Stimulated activated CD4-positive, alpha-beta T cell treated with anti-CD3 and anti-CD28 coated beads, Interleukin-2, amount 100 ng/mL, for 4 hours (primary cell): ENCODE results near the gene NDUFC2.
"Not testable (repeated sequence)": the region's sequence is repeated elsewhere in the genome, so short reads cannot be mapped to it uniquely, and the experiment has no call there.

ENCODE experiments used
- DNase-seq: peaks from one replicate; pipeline ENCODE4 v3.0.0-alpha.2; 2020; ENCODE audit warnings: low read depth

Gene NDUFC2

GRCh38 chr11:78054971-78055370, 24.7 kb downstream of the NDUFC2 start:
- no peak for DNase-seq

- no peak for DNase-seq
Measured at GRCh38 chr11:78050964-78051831, 28.5 kb downstream of the NDUFC2 start.

GRCh38 chr11:78049348-78049747, 30.3 kb downstream of the NDUFC2 start:
- DNase-seq = no peak

- DNase-seq = no peak
Measured at GRCh38 chr11:78048561-78048960, 31.1 kb downstream of the NDUFC2 start.

GRCh38 chr11:78046486-78046854, 33.2 kb downstream of the NDUFC2 start:
- no peak for DNase-seq

GRCh38 chr11:78045851-78046485, 33.7 kb downstream of the NDUFC2 start:
- peak; percentile 58 for DNase-seq

- DNase-seq = no peak
Measured at GRCh38 chr11:78044706-78045105, 35.0 kb downstream of the NDUFC2 start.

GRCh38 chr11:78041843-78042440, 37.7 kb downstream of the NDUFC2 start:
- DNase-seq = no peak

GRCh38 chr11:78041380-78041719, 38.3 kb downstream of the NDUFC2 start:
- DNase-seq = not testable (repeated sequence)

GRCh38 chr11:78040691-78041379, 38.8 kb downstream of the NDUFC2 start:
- no peak for DNase-seq

- no peak for DNase-seq
Measured at GRCh38 chr11:78039919-78040671, 39.6 kb downstream of the NDUFC2 start.

GRCh38 chr11:78039391-78039918, 40.2 kb downstream of the NDUFC2 start:
- no peak for DNase-seq

GRCh38 chr11:78038697-78039313, 40.9 kb downstream of the NDUFC2 start:
- DNase-seq = no peak

GRCh38 chr11:78037825-78038620, 41.6 kb downstream of the NDUFC2 start:
- DNase-seq = no peak

GRCh38 chr11:78037056-78037455, 42.6 kb downstream of the NDUFC2 start:
- DNase-seq = no peak

- DNase-seq = no peak
Measured at GRCh38 chr11:78036313-78036712, 43.3 kb downstream of the NDUFC2 start.

- no peak for DNase-seq
Measured at GRCh38 chr11:78034623-78035022, 45.0 kb downstream of the NDUFC2 start.

- no peak for DNase-seq
Measured at GRCh38 chr11:78033040-78033439, 46.6 kb downstream of the NDUFC2 start.

GRCh38 chr11:78032090-78032489, 47.6 kb downstream of the NDUFC2 start:
- no peak for DNase-seq

GRCh38 chr11:78031629-78032028, 48.0 kb downstream of the NDUFC2 start:
- no peak for DNase-seq
